HEK293 (cell line): ENCODE measurements around the gene RBPJ.

Experiments
- CTCF ChIA-PET: fragments of 350-600 bp; formaldehyde crosslinking; extraction: SDS; loops from one replicate; lab custom pipeline; 2021; ENCODE audit warnings: antibody characterized with exemption; lab: Yijun Ruan, JAX
- POLR2A ChIA-PET: fragments of 300-600 bp; formaldehyde crosslinking; extraction: SDS; loops from one replicate; lab custom pipeline; 2020; ENCODE audit warnings: antibody characterized with exemption, inconsistent platforms; lab: Yijun Ruan, JAX
- H3K27ac ChIP-seq: fragments of 200-500 bp; sonication (Bioruptor generic); 2 replicates; pipeline ENCODE4 v1.5.1; 2014; ENCODE audit warnings: low read depth, low read length, control low read depth, inconsistent platforms; ENCODE audit errors: extremely low read depth
- H3K36me3 ChIP-seq, 2 experiments: fragments of 200-500 bp in 1 of 2; sonication (Bioruptor generic) in 1 of 2; 1 replicate in 1 of 2; 2 replicates in 1 of 2; pipeline ENCODE4 v1.5.1; 2014 to 2017; ENCODE audit warnings: inconsistent platforms in 2 of 2, low read length in 2 of 2; ENCODE audit not compliant: control insufficient read depth in 2 of 2, insufficient read depth in 1 of 2
- H3K4me1 ChIP-seq: fragments of 200-500 bp; sonication (Bioruptor generic); 2 replicates; pipeline ENCODE4 v1.5.1; 2014; ENCODE audit warnings: mild to moderate bottlenecking, low read length, inconsistent platforms; ENCODE audit not compliant: control insufficient read depth, insufficient read depth
- H3K4me3 ChIP-seq: 2 replicates; pipeline ENCODE4 v1.5.1; 2011; ENCODE audit warnings: low read depth, mild to moderate bottlenecking, control low read depth, low read length, moderate library complexity
- H3K9me3 ChIP-seq: fragments of 200-500 bp; sonication (Bioruptor generic); 2 replicates; pipeline ENCODE4 v1.5.1; 2014; ENCODE audit warnings: low read depth, low read length, inconsistent platforms; ENCODE audit not compliant: control insufficient read depth, insufficient read depth
- BCL11B ChIP-seq: fragments of 450-650 bp; formaldehyde crosslinking; IDR thresholded peaks from 2 replicates; pipeline ENCODE4 v1.5.1; 2016; ENCODE audit warnings: low read depth, missing biosample characterization, missing genetic modification characterization
- CTCF ChIP-seq: fragments of 450-650 bp; formaldehyde crosslinking; IDR thresholded peaks from 2 replicates; pipeline ENCODE4 v1.5.1; 2016; ENCODE audit warnings: missing biosample characterization, missing genetic modification characterization
- EGR2 ChIP-seq: fragments of 450-650 bp; formaldehyde crosslinking; IDR thresholded peaks from 2 replicates; pipeline ENCODE4 v1.5.1; 2016; ENCODE audit warnings: low read depth, missing biosample characterization, missing genetic modification characterization
- GFI1B ChIP-seq: fragments of 450-650 bp; formaldehyde crosslinking; IDR thresholded peaks from 2 replicates; pipeline ENCODE4 v1.5.1; 2016; ENCODE audit warnings: missing biosample characterization, missing genetic modification characterization
- KLF9 ChIP-seq: fragments of 450-650 bp; formaldehyde crosslinking; IDR thresholded peaks from 2 replicates; pipeline ENCODE4 v1.5.1; 2016; ENCODE audit warnings: missing biosample characterization, missing genetic modification characterization, low read depth
- SP2 ChIP-seq: fragments of 450-650 bp; formaldehyde crosslinking; IDR thresholded peaks from 2 replicates; pipeline ENCODE4 v1.5.1; 2016; ENCODE audit warnings: missing biosample characterization, missing genetic modification characterization
- ZBTB1 ChIP-seq: fragments of 450-650 bp; formaldehyde crosslinking; IDR thresholded peaks from 2 replicates; pipeline ENCODE4 v1.5.1; 2016; ENCODE audit warnings: missing biosample characterization, missing genetic modification characterization
- ZBTB6 ChIP-seq: fragments of 450-650 bp; formaldehyde crosslinking; IDR thresholded peaks from 2 replicates; pipeline ENCODE4 v1.5.1; 2017; ENCODE audit warnings: missing biosample characterization, missing genetic modification characterization
- ZNF175 ChIP-seq: fragments of 450-650 bp; formaldehyde crosslinking; IDR thresholded peaks from 2 replicates; pipeline ENCODE4 v1.5.1; 2016; ENCODE audit warnings: missing biosample characterization, missing genetic modification characterization
- ZNF18 ChIP-seq: fragments of 450-650 bp; formaldehyde crosslinking; IDR thresholded peaks from 2 replicates; pipeline ENCODE4 v1.5.1; 2016; ENCODE audit warnings: missing biosample characterization, missing genetic modification characterization
- ZNF23 ChIP-seq: fragments of 450-650 bp; formaldehyde crosslinking; IDR thresholded peaks from 2 replicates; pipeline ENCODE4 v1.5.1; 2016; ENCODE audit warnings: missing biosample characterization, missing genetic modification characterization, borderline replicate concordance
- ZNF26 ChIP-seq: fragments of 450-650 bp; formaldehyde crosslinking; IDR thresholded peaks from 2 replicates; pipeline ENCODE4 v1.5.1; 2016; ENCODE audit warnings: missing biosample characterization, missing genetic modification characterization
- ZNF280D ChIP-seq: fragments of 450-650 bp; formaldehyde crosslinking; IDR thresholded peaks from 2 replicates; pipeline ENCODE4 v1.5.1; 2016; ENCODE audit warnings: missing biosample characterization, missing genetic modification characterization
- ZNF48 ChIP-seq: fragments of 450-650 bp; formaldehyde crosslinking; IDR thresholded peaks from 2 replicates; pipeline ENCODE4 v1.5.1; 2016; ENCODE audit warnings: missing biosample characterization, missing genetic modification characterization
- ZNF513 ChIP-seq: fragments of 450-650 bp; IDR thresholded peaks from 2 replicates; pipeline ENCODE4 v1.5.1; 2018; ENCODE audit warnings: missing biosample characterization, missing genetic modification characterization
- ZNF548 ChIP-seq: fragments of 450-650 bp; formaldehyde crosslinking; IDR thresholded peaks from 2 replicates; pipeline ENCODE4 v1.5.1; 2016; ENCODE audit warnings: missing biosample characterization, missing genetic modification characterization
- ZNF571 ChIP-seq: fragments of 450-650 bp; formaldehyde crosslinking; IDR thresholded peaks from 2 replicates; pipeline ENCODE4 v1.5.0; 2017; ENCODE audit warnings: missing biosample characterization, missing genetic modification characterization
- ZNF580 ChIP-seq: fragments of 450-650 bp; formaldehyde crosslinking; IDR thresholded peaks from 2 replicates; pipeline ENCODE4 v1.5.1; 2016; ENCODE audit warnings: missing biosample characterization, missing genetic modification characterization
- ZNF785 ChIP-seq: fragments of 450-650 bp; formaldehyde crosslinking; IDR thresholded peaks from 2 replicates; pipeline ENCODE4 v1.5.1; 2016; ENCODE audit warnings: missing biosample characterization, missing genetic modification characterization

RBPJ gene

GRCh38 chr4:26334366-26334765 is 13.6 kb downstream of the RBPJ start (continued):
- TF ChIP-seq ZNF280D (no peak), ZBTB1 (tag by site-specific recombination) (no peak), ZNF26 (tag by site-specific recombination) (no peak), ZNF548 (tag by site-specific recombination) (no peak), ZNF580 (tag by site-specific recombination) (no peak), GFI1B (tag by site-specific recombination) (no peak), CTCF (tag by site-specific recombination) (no peak)

- CTCF ChIA-PET = interaction anchor here (0.6 to 0.7 kb wide), 2 partner anchors 569 to 648 kb away, joined by 3 to 6 read pairs; no protein-coding TSS in a partner anchor
- H3K36me3 ChIP-seq = no peaks in the 10 kb centered on the region
- H3K9me3 ChIP-seq = no peaks in the 10 kb centered on the region
- H3K27ac ChIP-seq = no peak overlapping the region
- no peak overlapping the region for H3K4me3 ChIP-seq
- POLR2A ChIA-PET = interaction anchor here (0.7 kb wide), 1 partner anchor 209 kb away, joined by 6 read pairs; no protein-coding TSS in a partner anchor
- H3K4me1 ChIP-seq = peaks cover 2% of the 10 kb centered on the region; the same call in 1 of the 2 replicates
- TF ChIP-seq EGR2 = no peak
- TF ChIP-seq ZNF280D = no peak
- TF ChIP-seq ZNF571 (tag by site-specific recombination) = no peak
- no peak for TF ChIP-seq ZNF26 (tag by site-specific recombination)
- no peak for TF ChIP-seq ZNF175 (tag by site-specific recombination)
- TF ChIP-seq ZNF580 (tag by site-specific recombination) = no peak
- TF ChIP-seq ZNF513 (tag by site-specific recombination) = no peak
- no peak for TF ChIP-seq BCL11B (tag by site-specific recombination)
- TF ChIP-seq ZNF48 (tag by site-specific recombination) = no peak
- no peak for TF ChIP-seq ZNF18 (tag by site-specific recombination)
- TF ChIP-seq ZBTB6 (tag by site-specific recombination) = no peak
- TF ChIP-seq SP2 = no peak
- no peak for TF ChIP-seq ZNF785 (tag by site-specific recombination)
- no peak for TF ChIP-seq ZNF23 (tag by site-specific recombination)
- TF ChIP-seq KLF9 = no peak
These were observed 16.8 kb downstream of the RBPJ start for GRCh38 chr4:26337612-26338011.
